ENCODE data around the gene CROCC2. TPM values are rescaled to one million over a fixed set of nuclear protein-coding genes. Genes with fewer than 3 reads are reported as not detected.

CROCC2 gene
- total and polyA plus RNA-seq, 10 of the 15 experiments (the other 5 are each of a cell fraction or from before 2014, with no cell fraction given), result not detected

DNA sequence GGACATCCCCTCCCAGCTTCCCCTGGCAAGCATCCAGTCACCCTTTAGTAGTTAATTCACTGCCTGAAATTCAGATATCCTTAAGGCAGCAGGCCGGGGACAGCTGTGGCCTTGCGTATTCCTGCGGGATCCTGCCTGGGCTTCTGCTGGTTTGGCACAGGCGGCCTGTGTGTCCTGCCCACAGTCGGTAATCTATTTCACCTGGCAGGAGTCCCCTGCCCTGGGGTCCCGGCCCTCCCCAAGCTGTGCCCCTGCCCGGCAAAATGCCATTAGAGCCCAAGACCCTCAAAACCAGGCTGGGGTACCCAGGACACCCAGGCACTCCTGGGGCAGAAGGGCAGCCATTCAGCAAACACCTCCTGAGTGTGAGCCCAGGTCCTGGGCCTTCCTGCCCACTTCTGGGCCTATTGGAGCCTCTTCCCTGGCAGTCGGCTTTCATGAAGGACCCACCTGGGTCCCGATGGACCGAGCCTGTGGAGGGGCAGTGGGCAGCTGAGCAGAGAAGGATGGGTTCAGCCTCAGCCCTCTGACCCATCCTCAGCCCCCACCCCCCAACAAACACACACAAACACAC lies 11.6 kb downstream of the CROCC2 start (continued):
- TF ChIP-seq, protein P1, sequence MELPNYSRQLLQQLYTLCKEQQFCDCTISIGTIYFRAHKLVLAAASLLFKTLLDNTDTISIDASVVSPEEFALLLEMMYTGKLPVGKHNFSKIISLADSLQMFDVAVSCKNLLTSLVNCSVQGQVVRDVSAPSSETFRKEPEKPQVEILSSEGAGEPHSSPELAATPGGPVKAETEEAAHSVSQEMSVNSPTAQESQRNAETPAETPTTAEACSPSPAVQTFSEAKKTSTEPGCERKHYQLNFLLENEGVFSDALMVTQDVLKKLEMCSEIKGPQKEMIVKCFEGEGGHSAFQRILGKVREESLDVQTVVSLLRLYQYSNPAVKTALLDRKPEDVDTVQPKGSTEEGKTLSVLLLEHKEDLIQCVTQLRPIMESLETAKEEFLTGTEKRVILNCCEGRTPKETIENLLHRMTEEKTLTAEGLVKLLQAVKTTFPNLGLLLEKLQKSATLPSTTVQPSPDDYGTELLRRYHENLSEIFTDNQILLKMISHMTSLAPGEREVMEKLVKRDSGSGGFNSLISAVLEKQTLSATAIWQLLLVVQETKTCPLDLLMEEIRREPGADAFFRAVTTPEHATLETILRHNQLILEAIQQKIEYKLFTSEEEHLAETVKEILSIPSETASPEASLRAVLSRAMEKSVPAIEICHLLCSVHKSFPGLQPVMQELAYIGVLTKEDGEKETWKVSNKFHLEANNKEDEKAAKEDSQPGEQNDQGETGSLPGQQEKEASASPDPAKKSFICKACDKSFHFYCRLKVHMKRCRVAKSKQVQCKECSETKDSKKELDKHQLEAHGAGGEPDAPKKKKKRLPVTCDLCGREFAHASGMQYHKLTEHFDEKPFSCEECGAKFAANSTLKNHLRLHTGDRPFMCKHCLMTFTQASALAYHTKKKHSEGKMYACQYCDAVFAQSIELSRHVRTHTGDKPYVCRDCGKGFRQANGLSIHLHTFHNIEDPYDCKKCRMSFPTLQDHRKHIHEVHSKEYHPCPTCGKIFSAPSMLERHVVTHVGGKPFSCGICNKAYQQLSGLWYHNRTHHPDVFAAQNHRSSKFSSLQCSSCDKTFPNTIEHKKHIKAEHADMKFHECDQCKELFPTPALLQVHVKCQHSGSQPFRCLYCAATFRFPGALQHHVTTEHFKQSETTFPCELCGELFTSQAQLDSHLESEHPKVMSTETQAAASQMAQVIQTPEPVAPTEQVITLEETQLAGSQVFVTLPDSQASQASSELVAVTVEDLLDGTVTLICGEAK (IDR thresholded peaks at IDR 0.05; ENCODE audit: borderline replicate concordance), result no peak
- no peak for TF ChIP-seq ZNF384 (IDR thresholded peaks at IDR 0.05; ENCODE audit: borderline replicate concordance, low read depth, low read length)

DNA sequence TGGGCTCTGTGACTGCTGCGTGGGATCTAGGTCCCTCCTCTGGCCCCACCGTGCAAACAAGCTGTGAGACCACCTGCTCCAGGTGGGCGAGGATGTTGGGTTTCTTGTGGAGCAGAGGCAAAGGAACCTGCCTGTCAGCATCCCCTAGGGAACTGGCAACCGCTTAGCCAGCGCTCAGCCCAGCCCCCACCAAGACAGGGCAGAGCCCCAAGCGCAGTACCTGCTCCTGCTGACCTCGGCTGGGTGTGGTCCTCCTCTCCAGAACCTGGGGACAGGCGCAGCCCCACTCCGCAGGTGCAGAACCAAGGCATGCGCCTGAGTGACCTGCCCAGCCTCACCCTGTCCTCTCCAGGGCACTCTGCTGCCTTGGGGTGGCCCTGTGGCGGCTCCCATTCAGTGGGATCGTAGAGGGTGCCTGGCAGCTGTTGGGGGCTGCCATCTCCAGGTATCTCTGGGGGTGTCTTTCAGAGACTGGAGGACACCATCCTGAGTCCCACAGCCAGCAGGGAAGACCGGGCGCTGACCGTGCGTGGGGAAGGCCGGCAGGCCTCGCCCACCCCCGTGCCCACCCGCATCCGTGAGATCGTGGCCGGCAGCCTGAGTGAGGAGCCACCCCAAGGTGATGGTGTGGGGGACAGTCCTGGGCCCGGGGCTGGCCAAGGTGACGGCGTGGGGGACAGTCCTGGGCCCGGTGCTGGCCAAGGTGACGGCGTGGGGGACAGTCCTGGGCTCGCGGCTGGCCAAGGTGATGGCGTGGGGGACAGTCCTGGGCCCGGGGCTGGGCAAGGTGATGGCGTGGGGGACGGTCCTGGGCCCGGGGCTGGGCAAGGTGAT lies 12.3 kb downstream of the CROCC2 start:
- no peak overlapping the region for H3K9ac ChIP-seq (ENCODE audit: control insufficient read depth, insufficient read depth, low read length)
- H3K4me2 ChIP-seq (ENCODE audit: control insufficient read depth, insufficient read depth), result no peak overlapping the region
- H4K20me1 ChIP-seq (ENCODE audit: control insufficient read depth, insufficient read depth), result no peaks in the 10 kb centered on the region
- H3K9me3 ChIP-seq (replicated peaks; ENCODE audit: control insufficient read depth, insufficient read depth, low read length), result no peaks in the 10 kb centered on the region
- H3K36me3 ChIP-seq (ENCODE audit: control insufficient read depth in 2 of 2, insufficient read depth in 2 of 2, low read length in 1 of 2), result no peaks in the 10 kb centered on the region
- no peak overlapping the region for H2AFZ ChIP-seq (ENCODE audit: control insufficient read depth, low read depth, low read length)
- TF ChIP-seq ATF7 (IDR thresholded peaks at IDR 0.05; ENCODE audit: low read depth) (no peak), GABPA (IDR thresholded peaks at IDR 0.05; ENCODE audit: low read depth) (no peak), DPF2 (IDR thresholded peaks at IDR 0.05) (no peak), NR2F1 (conservative IDR thresholded peaks at IDR 0.05) (no peak), MYC (IDR thresholded peaks at IDR 0.05; ENCODE audit: insufficient read depth, insufficient read length, insufficient replicate concordance, low read length, severe bottlenecking) (no peak), CREM (IDR thresholded peaks at IDR 0.05; ENCODE audit: low read depth) (no peak)
- TF ChIP-seq, protein P2, sequence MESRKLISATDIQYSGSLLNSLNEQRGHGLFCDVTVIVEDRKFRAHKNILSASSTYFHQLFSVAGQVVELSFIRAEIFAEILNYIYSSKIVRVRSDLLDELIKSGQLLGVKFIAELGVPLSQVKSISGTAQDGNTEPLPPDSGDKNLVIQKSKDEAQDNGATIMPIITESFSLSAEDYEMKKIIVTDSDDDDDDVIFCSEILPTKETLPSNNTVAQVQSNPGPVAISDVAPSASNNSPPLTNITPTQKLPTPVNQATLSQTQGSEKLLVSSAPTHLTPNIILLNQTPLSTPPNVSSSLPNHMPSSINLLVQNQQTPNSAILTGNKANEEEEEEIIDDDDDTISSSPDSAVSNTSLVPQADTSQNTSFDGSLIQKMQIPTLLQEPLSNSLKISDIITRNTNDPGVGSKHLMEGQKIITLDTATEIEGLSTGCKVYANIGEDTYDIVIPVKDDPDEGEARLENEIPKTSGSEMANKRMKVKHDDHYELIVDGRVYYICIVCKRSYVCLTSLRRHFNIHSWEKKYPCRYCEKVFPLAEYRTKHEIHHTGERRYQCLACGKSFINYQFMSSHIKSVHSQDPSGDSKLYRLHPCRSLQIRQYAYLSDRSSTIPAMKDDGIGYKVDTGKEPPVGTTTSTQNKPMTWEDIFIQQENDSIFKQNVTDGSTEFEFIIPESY (IDR thresholded peaks at IDR 0.05), result no peak
- TF ChIP-seq, protein P3, sequence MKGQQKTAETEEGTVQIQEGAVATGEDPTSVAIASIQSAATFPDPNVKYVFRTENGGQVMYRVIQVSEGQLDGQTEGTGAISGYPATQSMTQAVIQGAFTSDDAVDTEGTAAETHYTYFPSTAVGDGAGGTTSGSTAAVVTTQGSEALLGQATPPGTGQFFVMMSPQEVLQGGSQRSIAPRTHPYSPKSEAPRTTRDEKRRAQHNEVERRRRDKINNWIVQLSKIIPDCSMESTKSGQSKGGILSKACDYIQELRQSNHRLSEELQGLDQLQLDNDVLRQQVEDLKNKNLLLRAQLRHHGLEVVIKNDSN (IDR thresholded peaks at IDR 0.05; ENCODE audit: borderline replicate concordance, extremely low read length, insufficient read depth, low read depth, low read length), result no peak
- in situ Hi-C loops (cut with MboI), result no loop called here
- no peaks in the 10 kb centered on the region for H3K79me2 ChIP-seq (ENCODE audit: control insufficient read depth, insufficient read depth, low read length)
- CTCF ChIA-PET, result no interaction called here
- no peaks in the 10 kb centered on the region for H3K4me1 ChIP-seq (ENCODE audit: control insufficient read depth, insufficient read depth, low read length)
- no peak for FAIRE-seq
- SMC1A ChIA-PET (ENCODE audit: uncharacterized antibody, unreplicated experiment), result no interaction called here
- H3K27me3 ChIP-seq (replicated peaks in 1 of 2; ENCODE audit: control insufficient read depth in 2 of 2, insufficient read depth in 2 of 2, low read length in 1 of 2), result no peaks in the 10 kb centered on the region; a peak in 4 of 4 replicates
- no peak overlapping the region for H3K4me3 ChIP-seq
- intact Hi-C loops (cut with micrococcal nuclease; ENCODE audit: unreplicated experiment), result no loop called here
- no peak for ATAC-seq
- H3K27ac ChIP-seq (ENCODE audit: control insufficient read depth, insufficient read depth), result no peak overlapping the region
- BruUV-seq (replicated peaks), result no TSS peak
- WGBS (ENCODE audit: insufficient coverage, insufficient replicate concordance, low lambda C conversion rate, missing lambda C conversion rate), result 50% methylated on average over 23 of the region's 36 CpGs
- DNase-seq (ENCODE audit: low read depth, low spot score), result no peak
- RAD21 ChIA-PET (ENCODE audit: unreplicated experiment), result no interaction called here
- POLR2A ChIA-PET, result no interaction called here

All from GM12878 (cell line).